ENCODE data around the gene SF3B3. TPM values are rescaled to one million over a fixed set of nuclear protein-coding genes. Genes with fewer than 3 reads are reported as not detected.

SF3B3 gene
- total and polyA plus RNA-seq, 4 experiments from 2014 or later = 105 to 291 (median 219) TPM

GRCh38 chr16:70573451-70574121 is 50.0 kb downstream of the SF3B3 start:
- no peaks in the 10 kb centered on the region for H3K27me3 Mint-ChIP-seq
- Histone ChIP-seq H3K4me3 (ENCODE audit: low read length in 2 of 2) (no peak overlapping the region), H3K4me1 (ENCODE audit: insufficient read depth, low read length) (peaks cover 3% of the 10 kb centered on the region), H3K27ac (ENCODE audit: low read depth, low read length) (no peak overlapping the region), H3K9me3 (ENCODE audit: control insufficient read depth in 1 of 2, low read length in 2 of 2) (no peaks in the 10 kb centered on the region), H3K27me3 (ENCODE audit: insufficient read depth, low read length) (no peaks in the 10 kb centered on the region), H3K36me3 (ENCODE audit: insufficient read depth, low read length) (peaks cover 50% of the 10 kb centered on the region)
- peaks cover 8 to 13% (median 12%) of the 10 kb centered on the region in 4 donors for H3K4me1 Mint-ChIP-seq
- peaks cover 34 to 58% of the 10 kb centered on the region in 2 donors for H3K36me3 Mint-ChIP-seq
- no peak for DNase-seq
- CTCF ChIA-PET (ENCODE audit: partially characterized antibody) = no interaction called here
- POLR2A ChIA-PET (ENCODE audit: partially characterized antibody) = no interaction called here
- no peaks in the 10 kb centered on the region for H3K9me3 Mint-ChIP-seq
- H3K27ac Mint-ChIP-seq = peak overlapping the region in 6 of 7 donors; percentile 21 to 61 (median 46)
- H3K4me3 Mint-ChIP-seq = no peak overlapping the region
- intact Hi-C loops (cut with micrococcal nuclease) = no loop called here

GRCh38 chr16:70574595-70575271 is 51.1 kb downstream of the SF3B3 start:
- peaks cover 30 to 47% of the 10 kb centered on the region in 2 donors for H3K36me3 Mint-ChIP-seq
- ChIA-PET CTCF (ENCODE audit: partially characterized antibody) (no interaction called here), POLR2A (ENCODE audit: partially characterized antibody) (no interaction called here)
- peaks cover 8 to 13% (median 12%) of the 10 kb centered on the region in 4 donors for H3K4me1 Mint-ChIP-seq
- H3K27me3 Mint-ChIP-seq = no peaks in the 10 kb centered on the region
- H3K4me1 ChIP-seq (ENCODE audit: insufficient read depth, low read length) = peaks cover 3% of the 10 kb centered on the region
- no peaks in the 10 kb centered on the region for H3K27me3 ChIP-seq (ENCODE audit: insufficient read depth, low read length)
- no peak overlapping the region for H3K27ac ChIP-seq (ENCODE audit: low read depth, low read length)
- peaks cover 38% of the 10 kb centered on the region for H3K36me3 ChIP-seq (ENCODE audit: insufficient read depth, low read length)
- H3K4me3 ChIP-seq (ENCODE audit: low read length in 2 of 2) = no peak overlapping the region
- no peaks in the 10 kb centered on the region for H3K9me3 ChIP-seq (ENCODE audit: control insufficient read depth in 1 of 2, low read length in 2 of 2)
- H3K4me3 Mint-ChIP-seq = no peak overlapping the region
- intact Hi-C loops (cut with micrococcal nuclease) = no loop called here
- H3K9me3 Mint-ChIP-seq = no peaks in the 10 kb centered on the region
- no peak for DNase-seq
- H3K27ac Mint-ChIP-seq = peak overlapping the region in 2 of 7 donors; percentile 40 to 41

- intact Hi-C loops (cut with micrococcal nuclease) = no loop called here
- CTCF ChIA-PET (ENCODE audit: partially characterized antibody) = no interaction called here
Observed at GRCh38 chr16:70575376-70575775, 51.8 kb downstream of the SF3B3 start.

GRCh38 chr16:70576431-70577255 is 53.0 kb downstream of the SF3B3 start:
- no peaks in the 10 kb centered on the region for H3K27me3 ChIP-seq (ENCODE audit: insufficient read depth, low read length)
- H3K27me3 Mint-ChIP-seq = no peaks in the 10 kb centered on the region
- no peaks in the 10 kb centered on the region for H3K9me3 ChIP-seq (ENCODE audit: control insufficient read depth in 1 of 2, low read length in 2 of 2)
- H3K9me3 Mint-ChIP-seq = no peaks in the 10 kb centered on the region
- H3K4me1 ChIP-seq (ENCODE audit: insufficient read depth, low read length) = peaks cover 3% of the 10 kb centered on the region
- H3K4me1 Mint-ChIP-seq = peaks cover 6 to 8% (median 7%) of the 10 kb centered on the region in 4 donors
- ChIA-PET POLR2A (ENCODE audit: partially characterized antibody) (interaction anchor here (0.6 kb wide), 2 partner anchors 15 to 36 kb away, joined by 3 read pairs; no protein-coding TSS in a partner anchor), CTCF (ENCODE audit: partially characterized antibody) (no interaction called here)
- H3K36me3 ChIP-seq (ENCODE audit: insufficient read depth, low read length) = peaks cover 22% of the 10 kb centered on the region
- no peak overlapping the region for H3K4me3 ChIP-seq (ENCODE audit: low read length in 2 of 2)
- no peak for DNase-seq
- H3K36me3 Mint-ChIP-seq = peaks cover 14 to 30% of the 10 kb centered on the region in 2 donors
- H3K27ac Mint-ChIP-seq = peak overlapping the region in 5 of 7 donors; percentile 23 to 68 (median 36)
- no peak overlapping the region for H3K27ac ChIP-seq (ENCODE audit: low read depth, low read length)
- no peak overlapping the region for H3K4me3 Mint-ChIP-seq
- intact Hi-C loops (cut with micrococcal nuclease) = no loop called here

More at GRCh38 chr16:70575376-70575775, 51.8 kb downstream of the SF3B3 start:
- H3K4me3 ChIP-seq (ENCODE audit: low read length in 2 of 2) = no peak overlapping the region
- Mint-ChIP-seq H3K36me3 (peaks cover 26 to 42% of the 10 kb centered on the region in 2 donors), H3K4me1 (peaks cover 8 to 13% (median 12%) of the 10 kb centered on the region in 4 donors), H3K27me3 (no peaks in the 10 kb centered on the region), H3K27ac (peak overlapping the region in 2 of 7 donors; percentile 54 to 90), H3K9me3 (no peaks in the 10 kb centered on the region), H3K4me3 (no peak overlapping the region)
- DNase-seq = no peak
- peaks cover 3% of the 10 kb centered on the region for H3K4me1 ChIP-seq (ENCODE audit: insufficient read depth, low read length)
- no peaks in the 10 kb centered on the region for H3K27me3 ChIP-seq (ENCODE audit: insufficient read depth, low read length)
- POLR2A ChIA-PET (ENCODE audit: partially characterized antibody) = no interaction called here
- H3K36me3 ChIP-seq (ENCODE audit: insufficient read depth, low read length) = peaks cover 35% of the 10 kb centered on the region
- no peaks in the 10 kb centered on the region for H3K9me3 ChIP-seq (ENCODE audit: control insufficient read depth in 1 of 2, low read length in 2 of 2)
- H3K27ac ChIP-seq (ENCODE audit: low read depth, low read length) = no peak overlapping the region

- no peaks in the 10 kb centered on the region for H3K27me3 Mint-ChIP-seq
- H3K27ac Mint-ChIP-seq = no peak overlapping the region
- Histone ChIP-seq H3K4me1 (ENCODE audit: insufficient read depth, low read length) (peaks cover 3% of the 10 kb centered on the region), H3K9me3 (ENCODE audit: control insufficient read depth in 1 of 2, low read length in 2 of 2) (no peaks in the 10 kb centered on the region), H3K27me3 (ENCODE audit: insufficient read depth, low read length) (no peaks in the 10 kb centered on the region), H3K27ac (ENCODE audit: low read depth, low read length) (no peak overlapping the region), H3K36me3 (ENCODE audit: insufficient read depth, low read length) (peaks cover 16% of the 10 kb centered on the region), H3K4me3 (ENCODE audit: low read length in 2 of 2) (no peak overlapping the region)
- DNase-seq = no peak
- ChIA-PET POLR2A (ENCODE audit: partially characterized antibody) (no interaction called here), CTCF (ENCODE audit: partially characterized antibody) (no interaction called here)
- intact Hi-C loops (cut with micrococcal nuclease) = no loop called here
- no peak overlapping the region for H3K4me3 Mint-ChIP-seq
- no peaks in the 10 kb centered on the region for H3K9me3 Mint-ChIP-seq
- peaks cover 3 to 7% (median 4%) of the 10 kb centered on the region in 4 donors for H3K4me1 Mint-ChIP-seq
- H3K36me3 Mint-ChIP-seq = peaks cover 7 to 23% of the 10 kb centered on the region in 2 donors
Observed at GRCh38 chr16:70577256-70577698, 53.7 kb downstream of the SF3B3 start.

- peaks cover 3 to 7% (median 4%) of the 10 kb centered on the region in 4 donors for H3K4me1 Mint-ChIP-seq
- no peak overlapping the region for H3K27ac Mint-ChIP-seq
- Histone ChIP-seq H3K4me3 (ENCODE audit: low read length in 2 of 2) (no peak overlapping the region), H3K27me3 (ENCODE audit: insufficient read depth, low read length) (no peaks in the 10 kb centered on the region), H3K27ac (ENCODE audit: low read depth, low read length) (no peak overlapping the region), H3K9me3 (ENCODE audit: control insufficient read depth in 1 of 2, low read length in 2 of 2) (no peaks in the 10 kb centered on the region), H3K36me3 (ENCODE audit: insufficient read depth, low read length) (peaks cover 8% of the 10 kb centered on the region), H3K4me1 (ENCODE audit: insufficient read depth, low read length) (peaks cover 3% of the 10 kb centered on the region)
- intact Hi-C loops (cut with micrococcal nuclease) = no loop called here
- H3K36me3 Mint-ChIP-seq = peaks cover 3 to 16% of the 10 kb centered on the region in 2 donors
- no peak for DNase-seq
- ChIA-PET POLR2A (ENCODE audit: partially characterized antibody) (no interaction called here), CTCF (ENCODE audit: partially characterized antibody) (no interaction called here)
- no peaks in the 10 kb centered on the region for H3K9me3 Mint-ChIP-seq
- H3K4me3 Mint-ChIP-seq = no peak overlapping the region
- H3K27me3 Mint-ChIP-seq = peaks cover 0 to 2% of the 10 kb centered on the region in 2 donors
Observed at GRCh38 chr16:70578035-70578434, 54.4 kb downstream of the SF3B3 start.

- Histone ChIP-seq H3K4me1 (ENCODE audit: insufficient read depth, low read length) (peaks cover 3% of the 10 kb centered on the region), H3K36me3 (ENCODE audit: insufficient read depth, low read length) (no peaks in the 10 kb centered on the region), H3K27me3 (ENCODE audit: insufficient read depth, low read length) (no peaks in the 10 kb centered on the region), H3K27ac (ENCODE audit: low read depth, low read length) (no peak overlapping the region), H3K4me3 (ENCODE audit: low read length in 2 of 2) (no peak overlapping the region), H3K9me3 (ENCODE audit: control insufficient read depth in 1 of 2, low read length in 2 of 2) (no peaks in the 10 kb centered on the region)
- H3K27ac Mint-ChIP-seq = no peak overlapping the region
- peaks cover 3 to 8% of the 10 kb centered on the region in 2 donors for H3K36me3 Mint-ChIP-seq
- ChIA-PET CTCF (ENCODE audit: partially characterized antibody) (no interaction called here), POLR2A (ENCODE audit: partially characterized antibody) (no interaction called here)
- H3K4me1 Mint-ChIP-seq = peaks cover 3 to 7% (median 4%) of the 10 kb centered on the region in 4 donors
- no peak for DNase-seq
- no peaks in the 10 kb centered on the region for H3K9me3 Mint-ChIP-seq
- H3K27me3 Mint-ChIP-seq = peaks cover 0 to 2% of the 10 kb centered on the region in 2 donors
- intact Hi-C loops (cut with micrococcal nuclease) = no loop called here
- H3K4me3 Mint-ChIP-seq = no peak overlapping the region
Observed at GRCh38 chr16:70579248-70579647, 55.6 kb downstream of the SF3B3 start.
